SIG-M5 treated with dmso at 0.1 percent for 504 hours (cell line): Measurements from ENCODE around the gene ACAD10.
A peak's percentile ranks its signal among the peaks of the same experiment; 100 is the strongest.
"Not testable (repeated sequence)": the region's sequence is repeated elsewhere in the genome, so short reads cannot be mapped to it uniquely, and the experiment has no call there.

ENCODE experiments used
- DNase-seq: peaks from one replicate; lab custom pipeline; 2025; ENCODE audit not compliant: unreplicated experiment; lab: John Stamatoyannopoulos, UW

Gene ACAD10

GRCh38 chr12:111748867-111749266, 63.0 kb downstream of the ACAD10 start:
- DNase-seq: no peak

DNA sequence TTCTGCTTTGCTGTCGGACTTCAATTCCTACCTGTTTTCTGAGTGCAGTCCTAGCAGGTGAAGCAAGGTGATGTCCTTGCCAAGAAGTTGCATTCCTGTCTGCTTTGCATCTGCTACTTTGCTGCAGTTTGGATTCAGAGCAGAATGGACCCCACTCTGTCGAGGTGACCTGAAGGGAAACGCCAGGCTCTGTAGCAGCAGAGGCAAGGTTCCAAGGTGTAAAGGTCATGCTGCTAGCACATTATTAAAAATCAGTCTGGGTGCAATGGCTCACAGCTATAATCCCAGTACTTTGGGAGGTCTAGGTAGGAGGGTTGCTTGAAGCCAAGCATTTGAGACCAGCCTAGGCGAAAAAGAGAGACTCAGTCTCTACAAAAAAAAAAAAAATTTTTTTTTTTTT, 63.5 kb downstream of the ACAD10 start:
- DNase-seq: no peak

- DNase-seq: peak; percentile 30
Measured at GRCh38 chr12:111753144-111753881, 67.5 kb downstream of the ACAD10 start.

DNA sequence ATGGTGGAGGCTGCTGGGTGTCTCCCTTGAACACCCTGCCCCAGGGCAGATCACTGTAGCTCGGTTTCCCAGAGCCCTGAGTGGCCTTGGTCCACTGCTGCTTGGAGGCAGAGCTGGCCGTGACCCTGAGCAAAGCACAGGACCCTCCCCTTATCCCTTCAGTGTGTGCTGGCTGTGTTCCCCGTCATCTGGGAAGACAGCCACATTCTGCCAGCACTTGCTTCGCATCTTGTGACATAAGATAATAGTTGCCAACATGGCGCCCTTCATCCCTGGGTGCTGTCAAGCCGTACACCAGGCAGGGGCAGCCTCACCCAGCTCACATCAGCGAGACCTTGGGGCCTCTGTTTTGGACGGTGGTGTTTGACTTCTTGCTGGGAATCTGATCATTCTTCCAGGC, 68.8 kb downstream of the ACAD10 start:
- no peak for DNase-seq

DNA sequence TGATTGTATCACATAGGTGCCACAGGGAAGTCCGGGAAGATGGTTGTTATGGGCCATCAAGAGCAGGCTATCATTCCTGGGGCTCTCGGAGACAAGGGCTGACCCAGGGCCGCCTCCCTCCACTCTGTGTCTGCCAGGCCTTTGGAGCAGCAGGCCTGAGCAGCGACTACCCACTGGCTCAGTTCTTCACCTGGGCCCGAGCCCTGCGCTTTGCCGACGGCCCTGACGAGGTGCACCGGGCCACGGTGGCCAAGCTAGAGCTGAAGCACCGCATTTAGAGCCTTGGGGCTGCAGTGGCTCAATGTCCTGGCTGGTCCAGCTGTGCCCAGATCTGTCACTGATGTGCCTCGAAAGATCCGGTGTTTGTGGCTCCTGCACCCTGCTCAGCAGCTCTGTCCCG, 70.3 kb downstream of the ACAD10 start:
- DNase-seq: no peak

DNA sequence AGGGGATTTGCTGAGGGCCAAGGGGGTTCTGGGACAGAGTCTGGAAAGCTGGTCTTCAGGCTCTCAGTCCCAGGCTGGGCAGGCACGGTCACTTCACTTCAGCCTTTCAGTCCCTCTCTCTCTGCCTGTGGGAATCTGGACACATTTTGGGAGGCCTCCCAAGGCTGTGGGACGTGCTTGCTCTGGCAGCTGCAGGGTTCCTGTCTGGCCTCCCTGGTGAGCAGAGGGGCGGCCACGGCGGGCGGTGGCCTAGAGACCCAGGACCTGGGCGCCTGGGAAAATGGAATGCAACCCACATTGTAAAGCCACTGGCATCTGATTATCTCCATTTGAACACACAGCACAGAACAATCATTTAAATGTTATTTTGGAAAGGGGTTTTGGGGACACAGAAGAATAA, 70.8 kb downstream of the ACAD10 start:
- DNase-seq: no peak

DNA sequence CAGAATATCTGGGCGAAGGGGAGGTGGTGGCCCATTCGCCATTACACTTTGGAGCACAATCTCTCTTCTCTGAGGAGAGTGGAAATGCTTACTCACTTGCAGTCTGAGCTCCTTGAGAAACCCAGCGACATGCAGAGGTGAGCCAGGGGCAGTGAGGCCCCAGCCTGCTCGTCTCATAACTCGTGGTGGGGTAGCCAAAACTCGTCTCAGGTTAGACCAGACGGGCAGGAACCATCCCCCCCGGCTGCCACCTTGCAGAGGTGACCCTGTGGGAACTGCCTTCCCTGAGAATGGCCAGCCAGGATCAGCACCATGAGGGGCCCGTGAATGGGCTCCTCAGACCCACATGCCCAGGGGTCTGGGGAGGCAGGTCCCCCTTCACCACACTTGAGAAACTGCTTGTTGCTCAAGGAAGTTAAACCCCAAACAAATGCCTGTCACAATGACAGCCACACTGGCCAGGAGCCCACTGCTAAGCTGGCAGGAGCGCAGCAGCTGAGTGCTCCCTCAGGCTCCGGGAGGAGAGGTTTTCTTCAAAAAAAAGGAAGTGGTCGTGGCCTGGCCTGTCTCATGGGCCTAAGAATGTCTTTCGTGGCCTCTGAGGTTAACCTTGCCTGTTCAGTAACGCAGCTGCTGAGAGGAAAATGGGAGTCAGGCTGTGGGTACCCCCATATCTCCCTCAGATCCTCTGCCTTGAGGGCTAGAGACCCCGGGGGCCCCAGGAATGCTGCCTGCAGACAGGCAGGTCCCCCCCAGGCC, 71.7 kb downstream of the ACAD10 start:
- peak; percentile 98 for DNase-seq

GRCh38 chr12:111758120-111758561, 72.3 kb downstream of the ACAD10 start:
- peak; percentile 51 for DNase-seq

DNA sequence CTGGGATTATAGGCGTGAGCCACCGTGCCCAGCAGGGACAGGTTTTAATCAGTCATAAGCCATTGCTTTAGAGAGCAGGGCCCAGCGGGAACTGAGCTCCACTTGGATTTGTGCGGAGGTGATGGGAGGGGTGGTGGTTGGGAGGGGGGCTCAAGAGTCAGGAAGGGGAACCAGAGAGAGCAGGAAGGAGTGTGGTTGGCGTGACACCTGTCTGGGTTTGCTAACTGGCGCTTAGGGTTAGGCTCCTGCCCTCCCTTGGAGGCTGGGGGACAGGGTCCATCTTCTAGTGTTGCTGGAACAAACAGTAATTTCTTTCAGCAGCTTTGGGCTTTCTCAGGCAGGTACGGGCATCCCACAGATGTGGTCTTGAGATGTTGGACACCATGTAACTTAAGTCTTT, 73.4 kb downstream of the ACAD10 start:
- DNase-seq: no peak

DNA sequence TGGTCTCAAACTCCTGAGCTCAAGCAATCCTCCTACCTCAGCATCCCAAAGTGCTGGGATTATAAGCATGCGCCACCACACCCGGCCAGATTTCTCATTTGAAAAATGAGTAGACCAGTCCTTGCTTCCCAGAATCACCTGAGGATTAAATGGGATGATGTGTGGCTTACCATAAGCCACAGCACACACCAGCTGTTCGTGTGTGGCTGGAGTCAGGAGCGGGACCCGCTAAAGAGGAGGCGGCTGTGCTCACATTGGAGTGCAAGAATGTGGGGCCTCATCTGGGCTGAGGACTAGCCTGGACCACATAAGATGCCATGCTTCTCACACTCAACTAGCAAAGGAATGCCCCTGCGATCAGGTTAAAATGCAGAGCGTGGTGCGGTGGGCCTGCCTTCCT, 74.1 kb downstream of the ACAD10 start:
- no peak for DNase-seq

DNA sequence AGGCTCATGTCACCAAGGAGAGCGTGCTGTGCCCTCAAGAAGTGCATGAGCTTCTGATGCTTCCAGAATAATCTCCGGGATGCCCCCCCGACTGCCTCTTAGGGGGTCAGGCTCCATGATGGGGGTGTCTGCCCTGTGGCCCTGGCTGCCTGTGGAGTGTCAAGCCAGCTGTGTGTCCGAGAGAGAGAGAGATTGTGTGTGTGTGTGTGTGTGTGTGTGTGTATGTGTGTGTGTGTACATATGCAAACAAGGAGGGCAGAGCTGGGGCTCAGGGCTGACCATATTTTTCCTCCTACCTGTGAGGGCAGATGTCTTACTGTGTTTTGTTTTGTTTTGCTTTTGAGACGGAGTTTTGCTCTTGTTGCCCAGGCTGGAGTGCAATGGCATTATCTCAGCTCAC, 75.2 kb downstream of the ACAD10 start:
- DNase-seq: no peak

- DNase-seq: no peak
Measured at GRCh38 chr12:111761706-111762105, 75.9 kb downstream of the ACAD10 start.

GRCh38 chr12:111763552-111763951, 77.7 kb downstream of the ACAD10 start:
- not testable (repeated sequence) for DNase-seq

DNA sequence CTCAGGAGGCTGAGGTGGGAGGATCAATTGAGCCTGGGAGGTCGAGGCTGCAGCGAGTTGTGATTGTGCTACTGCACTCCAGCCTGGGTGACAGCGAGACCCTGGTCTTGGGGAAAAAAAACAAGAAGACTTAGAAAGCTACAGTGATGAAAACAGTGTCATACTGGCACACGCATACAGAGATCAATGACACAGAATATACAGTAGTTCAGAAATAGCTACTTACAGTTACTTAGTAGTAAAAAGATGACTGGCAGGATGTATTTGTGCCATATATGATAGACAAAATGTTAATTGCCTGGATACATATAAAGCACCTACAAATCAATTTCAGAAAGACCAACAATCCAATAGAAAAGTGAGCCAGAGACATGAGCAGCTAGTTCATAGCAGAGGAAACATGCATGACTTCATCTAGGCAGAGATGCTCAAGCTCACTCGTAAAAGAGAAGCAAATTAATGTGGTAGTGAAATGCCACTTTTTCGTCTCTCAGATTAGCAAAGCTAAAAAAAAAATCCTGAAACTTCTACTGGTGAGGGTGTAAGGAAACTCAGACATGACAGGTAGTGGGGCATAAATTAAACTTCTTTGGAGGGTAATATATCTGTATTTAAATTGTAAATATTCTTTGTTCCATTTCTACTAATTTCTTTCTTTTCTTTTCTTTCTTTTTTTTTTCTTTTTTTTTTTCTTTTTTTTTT, 78.4 kb downstream of the ACAD10 start:
- DNase-seq: no peak

DNA sequence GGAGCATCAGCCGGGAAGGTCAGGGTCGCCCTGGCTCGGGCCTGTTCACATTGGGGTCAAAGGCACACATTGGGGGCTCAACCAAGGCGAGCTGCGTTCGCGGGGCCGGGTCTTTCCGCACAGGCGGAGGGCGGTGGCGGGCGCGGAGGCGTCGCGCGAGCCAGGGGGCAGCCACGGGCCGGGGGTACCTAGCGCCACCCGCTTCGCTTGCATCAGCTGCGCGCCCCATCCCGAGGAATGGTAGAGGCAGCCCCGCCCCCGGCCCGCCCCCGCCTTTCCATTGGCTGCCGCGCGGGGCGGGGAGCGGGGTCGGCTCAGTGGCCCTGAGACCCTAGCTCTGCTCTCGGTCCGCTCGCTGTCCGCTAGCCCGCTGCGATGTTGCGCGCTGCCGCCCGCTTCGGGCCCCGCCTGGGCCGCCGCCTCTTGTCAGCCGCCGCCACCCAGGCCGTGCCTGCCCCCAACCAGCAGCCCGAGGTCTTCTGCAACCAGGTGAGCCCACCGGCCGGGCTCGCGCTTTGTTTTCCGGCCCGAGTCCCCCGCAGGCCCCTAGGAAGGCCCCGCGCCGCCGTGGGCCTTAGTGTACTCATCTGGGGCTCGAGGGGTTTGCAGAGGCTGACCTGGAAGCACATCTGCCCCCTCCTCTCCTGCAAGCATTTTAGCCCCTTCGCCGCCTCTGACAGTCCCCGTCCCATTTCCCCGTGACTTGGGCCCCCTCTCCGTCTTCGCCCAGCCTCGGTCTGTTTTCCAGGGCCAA, 80.9 kb downstream of the ACAD10 start, which contains the start of gene ALDH2:
Gene ALDH2, plus strand, starts transcription at position 326 of the 754 bp plus-strand sequence. Its CDS starts 50 bp downstream, at position 376.
- no peak for DNase-seq

GRCh38 chr12:111767362-111768158, 81.7 kb downstream of the ACAD10 start:
- no peak for DNase-seq

DNA sequence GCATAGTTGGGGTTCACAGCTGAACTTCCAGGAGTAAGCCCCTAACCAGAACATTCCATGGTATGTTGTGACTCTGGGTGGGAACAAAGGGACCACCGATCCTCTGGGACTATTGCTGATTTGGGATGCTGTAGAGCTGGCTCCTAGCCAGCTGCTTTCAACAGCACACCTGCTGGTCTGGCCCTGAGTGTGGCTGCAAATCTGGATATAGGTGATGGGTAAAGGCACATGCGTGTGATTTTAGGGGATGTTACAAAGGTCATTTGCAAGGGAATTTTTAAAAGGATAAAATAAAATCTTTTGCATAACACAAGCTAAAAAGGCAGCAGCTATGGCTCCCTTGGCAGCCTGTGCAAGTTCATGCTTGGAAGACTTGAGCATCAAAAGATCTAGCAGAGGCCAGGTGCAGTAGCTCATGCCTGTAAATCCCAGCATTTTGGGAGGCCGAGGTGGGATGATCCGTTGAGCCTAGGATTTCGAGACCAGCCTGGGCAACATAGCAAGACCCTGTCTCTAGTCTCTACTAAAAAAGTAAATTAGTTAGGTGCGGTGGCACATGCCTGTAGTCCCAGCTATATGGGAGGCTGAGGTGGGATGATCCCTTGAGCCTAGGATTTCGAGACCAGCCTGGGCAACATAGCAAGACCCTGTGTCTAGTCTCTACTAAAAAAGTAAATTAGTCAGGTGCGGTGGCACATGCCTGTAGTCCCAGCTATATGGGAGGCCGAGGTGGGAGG, 82.5 kb downstream of the ACAD10 start:
- DNase-seq: no peak

DNA sequence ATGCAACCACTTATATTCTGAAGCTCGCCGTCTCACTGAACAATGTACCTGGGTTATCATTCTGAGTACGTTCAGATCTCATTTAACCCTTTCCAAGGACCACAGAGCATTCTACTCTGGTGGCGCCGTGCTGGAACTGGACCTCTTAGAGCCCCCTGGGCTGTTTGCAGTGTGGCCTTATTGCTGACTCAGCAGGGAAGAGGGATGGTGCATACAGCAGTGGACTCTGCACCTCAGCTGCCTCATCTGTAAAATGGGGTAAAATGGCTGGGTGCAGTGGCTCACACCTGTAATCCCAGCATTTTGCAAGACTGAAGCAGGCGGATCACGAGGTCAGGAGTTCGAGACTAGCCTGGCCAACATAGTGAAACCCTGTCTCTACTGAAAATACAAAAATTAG, 83.7 kb downstream of the ACAD10 start:
- no peak for DNase-seq

GRCh38 chr12:111773801-111774551, 88.1 kb downstream of the ACAD10 start:
- DNase-seq: peak; percentile 85
